Measurements from ENCODE around the gene NECTIN1.

Gene NECTIN1

GRCh38 chr11:119590651-119591351 lies 138.2 kb downstream of the NECTIN1 start:
- no peak overlapping the region for H3K4me3 ChIP-seq (ENCODE audit: control insufficient read depth, low read depth, low read length)
- no peak for DNase-seq (ENCODE audit: low read depth)

GRCh38 chr11:119589001-119589400 lies 140.0 kb downstream of the NECTIN1 start:
- TF ChIP-seq, protein P1, sequence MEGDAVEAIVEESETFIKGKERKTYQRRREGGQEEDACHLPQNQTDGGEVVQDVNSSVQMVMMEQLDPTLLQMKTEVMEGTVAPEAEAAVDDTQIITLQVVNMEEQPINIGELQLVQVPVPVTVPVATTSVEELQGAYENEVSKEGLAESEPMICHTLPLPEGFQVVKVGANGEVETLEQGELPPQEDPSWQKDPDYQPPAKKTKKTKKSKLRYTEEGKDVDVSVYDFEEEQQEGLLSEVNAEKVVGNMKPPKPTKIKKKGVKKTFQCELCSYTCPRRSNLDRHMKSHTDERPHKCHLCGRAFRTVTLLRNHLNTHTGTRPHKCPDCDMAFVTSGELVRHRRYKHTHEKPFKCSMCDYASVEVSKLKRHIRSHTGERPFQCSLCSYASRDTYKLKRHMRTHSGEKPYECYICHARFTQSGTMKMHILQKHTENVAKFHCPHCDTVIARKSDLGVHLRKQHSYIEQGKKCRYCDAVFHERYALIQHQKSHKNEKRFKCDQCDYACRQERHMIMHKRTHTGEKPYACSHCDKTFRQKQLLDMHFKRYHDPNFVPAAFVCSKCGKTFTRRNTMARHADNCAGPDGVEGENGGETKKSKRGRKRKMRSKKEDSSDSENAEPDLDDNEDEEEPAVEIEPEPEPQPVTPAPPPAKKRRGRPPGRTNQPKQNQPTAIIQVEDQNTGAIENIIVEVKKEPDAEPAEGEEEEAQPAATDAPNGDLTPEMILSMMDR (IDR thresholded peaks at IDR 0.05; ENCODE audit: control insufficient read depth, insufficient read depth, low read depth, low read length, missing control alignments) = no peak
- DNase-seq (ENCODE audit: low read depth) = no peak
- no peak overlapping the region for H3K4me3 ChIP-seq (ENCODE audit: control insufficient read depth, low read depth, low read length)

More at GRCh38 chr11:119590651-119591351, 138.2 kb downstream of the NECTIN1 start:
- TF ChIP-seq, protein P1 (IDR thresholded peaks at IDR 0.05; ENCODE audit: control insufficient read depth, insufficient read depth, low read depth, low read length, missing control alignments) = no peak

All from AG09309 (cell line).